H9 (cell line): ENCODE data around the gene SRPX2. TPM values are rescaled to one million over a fixed set of nuclear protein-coding genes. Genes with fewer than 3 reads are reported as not detected.
A peak's percentile ranks its signal among the peaks of the same experiment; 100 is the strongest.

ENCODE experiments used
- DNase-seq: peaks from one replicate; pipeline ENCODE4 v3.0.0-alpha.2; 2017
- H2AFZ ChIP-seq: one replicate; pipeline ENCODE4 v1.6.1; 2013; ENCODE audit warnings: mild to moderate bottlenecking, low read length, control low read depth, moderate library complexity
- H2AK5ac ChIP-seq: 2 replicates; pipeline ENCODE4 v1.6.1; 2013; ENCODE audit warnings: low read length, control low read depth, mixed read lengths; ENCODE audit not compliant: insufficient read length
- H2BK120ac ChIP-seq: one replicate; pipeline ENCODE4 v1.6.1; 2013; ENCODE audit warnings: low read depth, mild to moderate bottlenecking, low read length, control low read depth, inconsistent platforms; ENCODE audit not compliant: poor library complexity, severe bottlenecking
- H2BK12ac ChIP-seq: 2 replicates; pipeline ENCODE4 v1.6.1; 2013; ENCODE audit warnings: low read length, control low read depth, mixed read lengths, low read depth; ENCODE audit not compliant: insufficient read length
- H2BK15ac ChIP-seq: 2 replicates; pipeline ENCODE4 v1.6.1; 2013; ENCODE audit warnings: low read depth, low read length, control low read depth
- H2BK20ac ChIP-seq: one replicate; pipeline ENCODE4 v1.6.1; 2013; ENCODE audit warnings: low read depth, mild to moderate bottlenecking, low read length, control low read depth, inconsistent platforms; ENCODE audit not compliant: poor library complexity, severe bottlenecking
- H2BK5ac ChIP-seq: 2 replicates; pipeline ENCODE4 v1.6.1; 2013; ENCODE audit warnings: low read length, control low read depth, mixed read lengths; ENCODE audit not compliant: insufficient read length
- H3K14ac ChIP-seq: 2 replicates; pipeline ENCODE4 v1.6.1; 2013; ENCODE audit warnings: low read length, control low read depth; ENCODE audit not compliant: insufficient read depth
- H3K18ac ChIP-seq: 2 replicates; pipeline ENCODE4 v1.6.1; 2013; ENCODE audit warnings: low read depth, mild to moderate bottlenecking, mixed read lengths, low read length, control low read depth; ENCODE audit not compliant: insufficient read length
- H3K23ac ChIP-seq: 2 replicates; pipeline ENCODE4 v1.6.1; 2013; ENCODE audit warnings: low read length, control low read depth, mixed read lengths, low read depth; ENCODE audit not compliant: insufficient read length
- H3K23me2 ChIP-seq: 2 replicates; pipeline ENCODE4 v1.6.1; 2013; ENCODE audit warnings: low read depth, mild to moderate bottlenecking, mixed read lengths, low read length, control low read depth; ENCODE audit not compliant: insufficient read length, poor library complexity, severe bottlenecking
- H3K27ac ChIP-seq: 2 replicates; pipeline ENCODE4 v1.5.1; 2013; ENCODE audit warnings: low read length, control low read depth, mixed read lengths, low read depth; ENCODE audit not compliant: insufficient read length
- H3K27me3 ChIP-seq: 2 replicates; pipeline ENCODE4 v1.6.1; 2013; ENCODE audit warnings: low read length, control low read depth, inconsistent platforms; ENCODE audit not compliant: insufficient read depth
- H3K4ac ChIP-seq: 2 replicates; pipeline ENCODE4 v1.6.1; 2013; ENCODE audit warnings: low read depth, mild to moderate bottlenecking, control low read depth, inconsistent platforms, low read length, moderate library complexity
- H3K4me1 ChIP-seq: 2 replicates; pipeline ENCODE4 v1.6.1; 2013; ENCODE audit warnings: low read length, control low read depth, inconsistent platforms; ENCODE audit not compliant: insufficient read depth
- H3K4me2 ChIP-seq: 2 replicates; pipeline ENCODE4 v1.6.1; 2013; ENCODE audit warnings: low read length, control low read depth, mixed read lengths; ENCODE audit not compliant: insufficient read length, insufficient read depth
- H3K56ac ChIP-seq: 2 replicates; pipeline ENCODE4 v1.6.1; 2013; ENCODE audit warnings: low read depth, mild to moderate bottlenecking, mixed read lengths, low read length, control low read depth; ENCODE audit not compliant: insufficient read length
- H3K79me1 ChIP-seq: 2 replicates; pipeline ENCODE4 v1.6.1; 2013; ENCODE audit warnings: low read depth, mild to moderate bottlenecking, moderate library complexity, low read length, control low read depth, inconsistent platforms; ENCODE audit not compliant: insufficient read depth, poor library complexity, severe bottlenecking
- H3K79me2 ChIP-seq: 2 replicates; pipeline ENCODE4 v1.6.1; 2013; ENCODE audit warnings: low read length, control low read depth, inconsistent platforms; ENCODE audit not compliant: insufficient read depth
- H3K9ac ChIP-seq: 2 replicates; pipeline ENCODE4 v1.6.1; 2013; ENCODE audit warnings: low read length, control low read depth, mixed read lengths; ENCODE audit not compliant: insufficient read length; ENCODE audit errors: extremely low read depth
- H3K9me3 ChIP-seq: one replicate; pipeline ENCODE4 v1.6.1; 2013; ENCODE audit warnings: low read depth, low read length, inconsistent platforms; ENCODE audit not compliant: control insufficient read depth
- H3T11ph ChIP-seq: one replicate; pipeline ENCODE4 v1.6.1; 2013; ENCODE audit warnings: mild to moderate bottlenecking, low read length, control low read depth, inconsistent platforms
- H4K20me1 ChIP-seq: one replicate; pipeline ENCODE4 v1.6.1; 2013; ENCODE audit not compliant: control insufficient read depth, insufficient read length, insufficient read depth
- H4K5ac ChIP-seq: 2 replicates; pipeline ENCODE4 v1.6.1; 2013; ENCODE audit warnings: low read depth, mild to moderate bottlenecking, mixed read lengths, low read length, control low read depth; ENCODE audit not compliant: insufficient read length
- H4K8ac ChIP-seq: replicated peaks from 2 replicates; pipeline ENCODE4 v1.6.1; 2013; ENCODE audit warnings: low read length, control low read depth, mixed read lengths, low read depth; ENCODE audit not compliant: insufficient read length
- H4K91ac ChIP-seq: 2 replicates; pipeline ENCODE4 v1.6.1; 2013; ENCODE audit warnings: low read depth, mild to moderate bottlenecking, moderate library complexity, mixed read lengths, low read length, control low read depth; ENCODE audit not compliant: insufficient read length
- H3K27ac Mint-ChIP-seq, 3 experiments: 2 replicates in 2 of 3; 3 replicates in 1 of 3; pipeline ENCODE4 v1.8.0; 2020 to 2021; ENCODE audit warnings: mixed read lengths in 3 of 3, mild to moderate bottlenecking in 1 of 3, moderate library complexity in 1 of 3
- H3K27me3 Mint-ChIP-seq: 2 replicates; pipeline ENCODE4 v1.8.0; 2021; ENCODE audit warnings: low read depth, mild to moderate bottlenecking, moderate library complexity, mixed read lengths
- H3K36me3 Mint-ChIP-seq, 3 experiments: 2 replicates in 2 of 3; 3 replicates in 1 of 3; pipeline ENCODE4 v1.8.0; 2020 to 2021; ENCODE audit warnings: low read depth in 3 of 3, mixed read lengths in 3 of 3; ENCODE audit not compliant: insufficient read depth in 1 of 3
- H3K4me1 Mint-ChIP-seq, 2 experiments: 2 replicates each; pipeline ENCODE4 v1.8.0; 2020; ENCODE audit warnings: mixed read lengths in 2 of 2
- H3K4me3 Mint-ChIP-seq, 2 experiments: 2 replicates in 1 of 2; 3 replicates in 1 of 2; pipeline ENCODE4 v1.8.0; 2020 to 2021; ENCODE audit warnings: mild to moderate bottlenecking in 2 of 2, mixed read lengths in 2 of 2, moderate library complexity in 1 of 2
- H3K9me3 Mint-ChIP-seq, 2 experiments: 2 replicates in 1 of 2; 3 replicates in 1 of 2; pipeline ENCODE4 v1.8.0; 2020; ENCODE audit warnings: mild to moderate bottlenecking in 2 of 2, mixed read lengths in 2 of 2, moderate library complexity in 1 of 2
- CTCF ChIP-seq: fragments of 200-600 bp; sonication (generic); conservative IDR thresholded peaks from 3 replicates; pipeline ENCODE4 v1.8.0; 2021; ENCODE audit warnings: antibody characterized with exemption, mild to moderate bottlenecking
- WGBS: extraction: QIAGEN DNeasy Blood & Tissue Kit; methylation state at CpG from one replicate; pipeline ENCODE4 v1.1.7; 2013; ENCODE audit warnings: missing lambda C conversion rate, low lambda C conversion rate, mixed read lengths; ENCODE audit not compliant: insufficient read length; ENCODE audit errors: extremely low coverage; 5-methylcytosine and 5-hydroxymethylcytosine counted together
- total RNA-seq: library from RNA; stranded (reverse); gene quantifications from 2 replicates; pipeline ENCODE4 v1.2.1, GENCODE V29; 2021

SRPX2 gene
- total RNA-seq, 1 experiment from 2014 or later: not detected

- H3K27ac ChIP-seq: no peak overlapping the region
- no peak overlapping the region for H2BK12ac ChIP-seq
- H3K4me2 ChIP-seq: no peak overlapping the region
- no peak for TF ChIP-seq CTCF
- H3K79me2 ChIP-seq: no peaks in the 10 kb centered on the region
- H3K4me1 ChIP-seq: peaks cover 3% of the 10 kb centered on the region; the same call in 1 of the 2 replicates
- Mint-ChIP-seq H3K4me1 (peaks cover 15 to 26% of the 10 kb centered on the region in 2 experiments), H3K27me3 (peaks cover 9% of the 10 kb centered on the region), H3K4me3 (no peak overlapping the region), H3K27ac (peak overlapping the region in 1 of 3 experiments; percentile 59; a peak in 1 of 7 replicates), H3K36me3 (no peaks in the 10 kb centered on the region; a peak in 3 of 7 replicates), H3K9me3 (peaks cover 0 to 66% of the 10 kb centered on the region in 2 experiments; a peak in 4 of 5 replicates)
- H3K23ac ChIP-seq: no peak overlapping the region
- no peaks in the 10 kb centered on the region for H3K27me3 ChIP-seq
- H3K79me1 ChIP-seq: no peaks in the 10 kb centered on the region
- no peaks in the 10 kb centered on the region for H3K23me2 ChIP-seq
- DNase-seq: no peak
- H2BK120ac ChIP-seq: no peak overlapping the region
- H2BK20ac ChIP-seq: no peak overlapping the region
- H2BK5ac ChIP-seq: no peak overlapping the region
- WGBS: no CpG with 5 or more reads among the region's 1 CpG
- no peaks in the 10 kb centered on the region for H4K20me1 ChIP-seq
- H3K56ac ChIP-seq: no peak overlapping the region
- H3K9ac ChIP-seq: no peak overlapping the region
- no peak overlapping the region for H3K4ac ChIP-seq
- H3K9me3 ChIP-seq: peaks cover 4% of the 10 kb centered on the region
- no peak overlapping the region for H3T11ph ChIP-seq
- H3K18ac ChIP-seq: no peak overlapping the region
- no peak overlapping the region for H2AK5ac ChIP-seq
- no peak overlapping the region for H4K91ac ChIP-seq
- H4K5ac ChIP-seq: no peak overlapping the region
- no peak overlapping the region for H2BK15ac ChIP-seq
- no peak overlapping the region for H4K8ac ChIP-seq
- H2AFZ ChIP-seq: no peak overlapping the region
- H3K14ac ChIP-seq: no peak overlapping the region
Observed at GRCh38 chrX:100647095-100647494, 3.1 kb downstream of the SRPX2 start.
